K562 (cell line): ENCODE measurements around the gene HEBP2.

Experiments used
- CTCF ChIP-seq, 3 experiments: IDR thresholded peaks in 2 of 3; conservative IDR thresholded peaks in 1 of 3; 2 replicates each; pipeline ENCODE4 v1.5.1; 2011 to 2012; ENCODE audit warnings: low read length in 3 of 3, mild to moderate bottlenecking in 3 of 3, control low read depth in 2 of 3, improper control_type of control experiment in 1 of 3, inconsistent platforms in 1 of 3, low read depth in 1 of 3, mixed read lengths in 1 of 3, moderate library complexity in 1 of 3; ENCODE audit not compliant: insufficient read depth in 2 of 3
- HOMEZ ChIP-seq: fragments of 250-450 bp; sonication (Bioruptor Pico); IDR thresholded peaks from 2 replicates; pipeline ENCODE4 v1.4.0; 2020; ENCODE audit warnings: mild to moderate bottlenecking, moderate library complexity
- MAX ChIP-seq: sonication (generic); formaldehyde crosslinking; IDR thresholded peaks from 2 replicates; pipeline ENCODE4 v1.9.0; 2022; ENCODE audit warnings: mild to moderate bottlenecking, missing genetic modification reagents
- MAZ ChIP-seq, 2 experiments: fragments of 450-650 bp in 1 of 2; sonication (generic) in 1 of 2; formaldehyde crosslinking; IDR thresholded peaks in 1 of 2; conservative IDR thresholded peaks in 1 of 2; 2 replicates each; pipeline versions ENCODE4 v1.4.0 to v1.5.0; 2020; ENCODE audit warnings: mild to moderate bottlenecking in 1 of 2, missing genetic modification reagents in 1 of 2

- TF ChIP-seq MAX (no peak), MAZ (CRISPR knock-in tag; conservative IDR thresholded peaks at IDR 0.05 in 1 of 2, IDR thresholded peaks at IDR 0.05 in 1 of 2) (no peak), HOMEZ (no peak), CTCF (IDR thresholded peaks at IDR 0.05 in 2 of 3, conservative IDR thresholded peaks at IDR 0.05 in 1 of 3; ENCODE audit: insufficient read depth in 2 of 3, low read depth in 1 of 3, low read length in 3 of 3) (no peak)
Measured at GRCh38 chr6:138371452-138371711, 32.6 kb upstream of the HEBP2 start.
